ENCODE measurements around the gene ITGB1. TPM values are rescaled to one million over a fixed set of nuclear protein-coding genes. Genes with fewer than 3 reads are reported as not detected.
A peak's percentile ranks its signal among the peaks of the same experiment; 100 is the strongest.

ITGB1 gene
- total and polyA plus RNA-seq, 4 experiments from 2014 or later, result 420 to 758 (median 535) TPM

- H3K27ac Mint-ChIP-seq, result peak overlapping the region in 1 of 7 donors; percentile 2
- no peaks in the 10 kb centered on the region for H3K9me3 ChIP-seq (ENCODE audit: control insufficient read depth in 1 of 2, low read length in 2 of 2)
Measured at GRCh38 chr10:32888161-32888927, 69.7 kb downstream of the ITGB1 start.

GRCh38 chr10:32887481-32887880, 70.5 kb downstream of the ITGB1 start:
- intact Hi-C loops (cut with micrococcal nuclease), result no loop called here
- Histone ChIP-seq H3K4me3 (ENCODE audit: low read length in 2 of 2) (no peak overlapping the region), H3K4me1 (ENCODE audit: insufficient read depth, low read length) (peaks cover 12% of the 10 kb centered on the region), H3K36me3 (ENCODE audit: insufficient read depth, low read length) (no peaks in the 10 kb centered on the region), H3K27ac (ENCODE audit: low read depth, low read length) (no peak overlapping the region), H3K27me3 (ENCODE audit: insufficient read depth, low read length) (no peaks in the 10 kb centered on the region), H3K9me3 (ENCODE audit: control insufficient read depth in 1 of 2, low read length in 2 of 2) (no peaks in the 10 kb centered on the region)
- Mint-ChIP-seq H3K27ac (no peak overlapping the region), H3K4me3 (no peak overlapping the region), H3K36me3 (peaks cover 0 to 2% of the 10 kb centered on the region in 2 donors), H3K9me3 (peaks cover 0 to 2% (median 0%) of the 10 kb centered on the region in 8 donors), H3K27me3 (no peaks in the 10 kb centered on the region), H3K4me1 (peaks cover 11 to 27% (median 22%) of the 10 kb centered on the region in 4 donors)
- POLR2A ChIA-PET (ENCODE audit: partially characterized antibody), result interaction anchor here (1.7 kb wide), 1 partner anchor 17 kb away, joined by 3 read pairs; no protein-coding TSS in a partner anchor
- no peak for DNase-seq
- CTCF ChIA-PET (ENCODE audit: partially characterized antibody), result no interaction called here

More at GRCh38 chr10:32888161-32888927, 69.7 kb downstream of the ITGB1 start:
- CTCF ChIA-PET (ENCODE audit: partially characterized antibody), result no interaction called here
- peaks cover 11 to 27% (median 22%) of the 10 kb centered on the region in 4 donors for H3K4me1 Mint-ChIP-seq
- H3K4me1 ChIP-seq (ENCODE audit: insufficient read depth, low read length), result peaks cover 12% of the 10 kb centered on the region
- no peaks in the 10 kb centered on the region for H3K27me3 ChIP-seq (ENCODE audit: insufficient read depth, low read length)
- H3K9me3 Mint-ChIP-seq, result peaks cover 0 to 2% (median 0%) of the 10 kb centered on the region in 8 donors
- H3K27me3 Mint-ChIP-seq, result no peaks in the 10 kb centered on the region
- POLR2A ChIA-PET (ENCODE audit: partially characterized antibody), result interaction anchor here (1.7 kb wide), 1 partner anchor 16 kb away, joined by 3 read pairs; no protein-coding TSS in a partner anchor
- DNase-seq, result no peak
- H3K4me3 Mint-ChIP-seq, result peak overlapping the region in 1 of 8 donors; percentile 13
- H3K27ac ChIP-seq (ENCODE audit: low read depth, low read length), result no peak overlapping the region
- H3K36me3 Mint-ChIP-seq, result peaks cover 0 to 2% of the 10 kb centered on the region in 2 donors
- intact Hi-C loops (cut with micrococcal nuclease), result no loop called here
- H3K4me3 ChIP-seq (ENCODE audit: low read length in 2 of 2), result no peak overlapping the region
- H3K36me3 ChIP-seq (ENCODE audit: insufficient read depth, low read length), result no peaks in the 10 kb centered on the region

GRCh38 chr10:32882076-32882475, 76.0 kb downstream of the ITGB1 start:
- ChIA-PET CTCF (ENCODE audit: partially characterized antibody) (interaction anchor here (0.7 kb wide), 1 partner anchor 26 kb away, joined by 3 read pairs; no protein-coding TSS in a partner anchor), POLR2A (ENCODE audit: partially characterized antibody) (interaction anchor here (0.7 kb wide), 1 partner anchor 71 kb away, joined by 3 read pairs; no protein-coding TSS in a partner anchor)
- Mint-ChIP-seq H3K4me3 (no peak overlapping the region), H3K27ac (no peak overlapping the region), H3K4me1 (peaks cover 0 to 5% (median 0%) of the 10 kb centered on the region in 4 donors), H3K36me3 (peaks cover 0 to 16% of the 10 kb centered on the region in 2 donors), H3K9me3 (peaks cover 0 to 5% (median 0%) of the 10 kb centered on the region in 8 donors), H3K27me3 (no peaks in the 10 kb centered on the region)
- DNase-seq, result no peak
- Histone ChIP-seq H3K27ac (ENCODE audit: low read depth, low read length) (no peak overlapping the region), H3K9me3 (ENCODE audit: control insufficient read depth in 1 of 2, low read length in 2 of 2) (no peaks in the 10 kb centered on the region), H3K4me3 (ENCODE audit: low read length in 2 of 2) (no peak overlapping the region), H3K36me3 (ENCODE audit: insufficient read depth, low read length) (no peaks in the 10 kb centered on the region), H3K27me3 (ENCODE audit: insufficient read depth, low read length) (no peaks in the 10 kb centered on the region), H3K4me1 (ENCODE audit: insufficient read depth, low read length) (no peaks in the 10 kb centered on the region)
- intact Hi-C loops (cut with micrococcal nuclease), result no loop called here

- H3K36me3 ChIP-seq (ENCODE audit: insufficient read depth, low read length), result no peaks in the 10 kb centered on the region
- no peaks in the 10 kb centered on the region for H3K27me3 ChIP-seq (ENCODE audit: insufficient read depth, low read length)
- intact Hi-C loops (cut with micrococcal nuclease), result no loop called here
- H3K9me3 ChIP-seq (ENCODE audit: control insufficient read depth in 1 of 2, low read length in 2 of 2), result no peaks in the 10 kb centered on the region
- H3K4me1 Mint-ChIP-seq, result peaks cover 0 to 2% (median 0%) of the 10 kb centered on the region in 4 donors
- ChIA-PET CTCF (ENCODE audit: partially characterized antibody) (no interaction called here), POLR2A (ENCODE audit: partially characterized antibody) (no interaction called here)
- H3K27ac ChIP-seq (ENCODE audit: low read depth, low read length), result no peak overlapping the region
- H3K4me3 Mint-ChIP-seq, result no peak overlapping the region
- H3K27ac Mint-ChIP-seq, result no peak overlapping the region
- peaks cover under 1 to 6% (median 3%) of the 10 kb centered on the region in 8 donors for H3K9me3 Mint-ChIP-seq
- DNase-seq, result no peak
- no peak overlapping the region for H3K4me3 ChIP-seq (ENCODE audit: low read length in 2 of 2)
- H3K36me3 Mint-ChIP-seq, result peaks cover 6 to 24% of the 10 kb centered on the region in 2 donors
- H3K27me3 Mint-ChIP-seq, result peaks cover 0 to 2% of the 10 kb centered on the region in 2 donors
- no peaks in the 10 kb centered on the region for H3K4me1 ChIP-seq (ENCODE audit: insufficient read depth, low read length)
Measured at GRCh38 chr10:32878646-32879045, 79.4 kb downstream of the ITGB1 start.

- H3K27ac Mint-ChIP-seq, result no peak overlapping the region
- peaks cover 0 to 2% of the 10 kb centered on the region in 2 donors for H3K27me3 Mint-ChIP-seq
- CTCF ChIA-PET (ENCODE audit: partially characterized antibody), result no interaction called here
- Histone ChIP-seq H3K27ac (ENCODE audit: low read depth, low read length) (no peak overlapping the region), H3K4me1 (ENCODE audit: insufficient read depth, low read length) (no peaks in the 10 kb centered on the region), H3K27me3 (ENCODE audit: insufficient read depth, low read length) (no peaks in the 10 kb centered on the region), H3K9me3 (ENCODE audit: control insufficient read depth in 1 of 2, low read length in 2 of 2) (no peaks in the 10 kb centered on the region), H3K4me3 (ENCODE audit: low read length in 2 of 2) (no peak overlapping the region), H3K36me3 (ENCODE audit: insufficient read depth, low read length) (no peaks in the 10 kb centered on the region)
- peaks cover 2 to 13% (median 8%) of the 10 kb centered on the region in 8 donors for H3K9me3 Mint-ChIP-seq
- POLR2A ChIA-PET (ENCODE audit: partially characterized antibody), result no interaction called here
- peaks cover 0 to 2% (median 0%) of the 10 kb centered on the region in 4 donors for H3K4me1 Mint-ChIP-seq
- no peak for DNase-seq
- intact Hi-C loops (cut with micrococcal nuclease), result no loop called here
- no peak overlapping the region for H3K4me3 Mint-ChIP-seq
- H3K36me3 Mint-ChIP-seq, result peaks cover 7 to 30% of the 10 kb centered on the region in 2 donors
Measured at GRCh38 chr10:32877915-32878314, 80.1 kb downstream of the ITGB1 start.

GRCh38 chr10:32865170-32865569, 92.9 kb downstream of the ITGB1 start:
- Histone ChIP-seq H3K4me1 (ENCODE audit: insufficient read depth, low read length) (no peaks in the 10 kb centered on the region), H3K27me3 (ENCODE audit: insufficient read depth, low read length) (no peaks in the 10 kb centered on the region), H3K9me3 (ENCODE audit: control insufficient read depth in 1 of 2, low read length in 2 of 2) (no peaks in the 10 kb centered on the region), H3K4me3 (ENCODE audit: low read length in 2 of 2) (no peak overlapping the region), H3K36me3 (ENCODE audit: insufficient read depth, low read length) (no peaks in the 10 kb centered on the region), H3K27ac (ENCODE audit: low read depth, low read length) (no peak overlapping the region)
- Mint-ChIP-seq H3K36me3 (no peaks in the 10 kb centered on the region), H3K27ac (no peak overlapping the region), H3K9me3 (peaks cover 0 to 18% (median 7%) of the 10 kb centered on the region in 8 donors), H3K4me1 (no peaks in the 10 kb centered on the region), H3K4me3 (no peak overlapping the region), H3K27me3 (no peaks in the 10 kb centered on the region)
- intact Hi-C loops (cut with micrococcal nuclease), result no loop called here
- no peak for DNase-seq
- POLR2A ChIA-PET (ENCODE audit: partially characterized antibody), result no interaction called here
- CTCF ChIA-PET (ENCODE audit: partially characterized antibody), result no interaction called here

- H3K36me3 ChIP-seq (ENCODE audit: insufficient read depth, low read length), result no peaks in the 10 kb centered on the region
- H3K9me3 Mint-ChIP-seq, result peaks cover 0 to 2% (median 0%) of the 10 kb centered on the region in 8 donors
- peak in 3 of 5 donors; percentile 0 to 14 (median 5) for DNase-seq
- H3K27me3 ChIP-seq (ENCODE audit: insufficient read depth, low read length), result no peaks in the 10 kb centered on the region
- H3K27me3 Mint-ChIP-seq, result no peaks in the 10 kb centered on the region
- no peak overlapping the region for H3K27ac Mint-ChIP-seq
- H3K4me1 ChIP-seq (ENCODE audit: insufficient read depth, low read length), result no peaks in the 10 kb centered on the region
- H3K27ac ChIP-seq (ENCODE audit: low read depth, low read length), result no peak overlapping the region
- H3K9me3 ChIP-seq (ENCODE audit: control insufficient read depth in 1 of 2, low read length in 2 of 2), result no peaks in the 10 kb centered on the region
- peaks cover 4 to 9% (median 9%) of the 10 kb centered on the region in 4 donors for H3K4me1 Mint-ChIP-seq
- intact Hi-C loops (cut with micrococcal nuclease), result no loop called here
- POLR2A ChIA-PET (ENCODE audit: partially characterized antibody), result no interaction called here
- peaks cover 0 to 4% of the 10 kb centered on the region in 2 donors for H3K36me3 Mint-ChIP-seq
- no peak overlapping the region for H3K4me3 ChIP-seq (ENCODE audit: low read length in 2 of 2)
- CTCF ChIA-PET (ENCODE audit: partially characterized antibody), result no interaction called here
- H3K4me3 Mint-ChIP-seq, result peak overlapping the region in 1 of 8 donors; percentile 37
Measured at GRCh38 chr10:32854435-32854834, 103.6 kb downstream of the ITGB1 start.

All from CD4-positive, alpha-beta memory T cell (primary cell).